Osteoblast (primary cell): ENCODE data around the gene C1QTNF7. TPM values are rescaled to one million over a fixed set of nuclear protein-coding genes. Genes with fewer than 3 reads are reported as not detected.

Experiments
- DNase-seq: peaks from one replicate; pipeline ENCODE4 v3.0.0; 2011; ENCODE audit warnings: low spot score, mixed read lengths; ENCODE audit not compliant: insufficient read length; ENCODE audit errors: missing footprints
- H2AFZ ChIP-seq: 2 replicates; pipeline ENCODE4 v1.6.0; 2011; ENCODE audit warnings: mild to moderate bottlenecking, low read length
- H3K27ac ChIP-seq: 2 replicates; pipeline ENCODE4 v1.5.1; 2011; ENCODE audit warnings: mild to moderate bottlenecking, low read depth, low read length, moderate library complexity
- H3K27me3 ChIP-seq: 2 replicates; pipeline ENCODE4 v1.6.0; 2012; ENCODE audit warnings: mild to moderate bottlenecking, control low read depth, inconsistent platforms, low read length, moderate library complexity; ENCODE audit not compliant: insufficient read depth
- H3K36me3 ChIP-seq: 2 replicates; pipeline ENCODE4 v1.5.1; 2011; ENCODE audit warnings: mild to moderate bottlenecking, low read length, control low read depth, moderate library complexity; ENCODE audit not compliant: insufficient read depth
- H3K4me1 ChIP-seq: 2 replicates; pipeline ENCODE4 v1.5.1; 2011; ENCODE audit warnings: mild to moderate bottlenecking, low read length, control low read depth, moderate library complexity; ENCODE audit not compliant: insufficient read depth
- H3K4me2 ChIP-seq: 2 replicates; pipeline ENCODE4 v1.6.0; 2011; ENCODE audit warnings: mild to moderate bottlenecking, low read length; ENCODE audit not compliant: insufficient read depth
- H3K4me3 ChIP-seq: fragments of 200-600 bp; sonication (generic); 3 replicates; pipeline ENCODE4 v1.5.1; 2012; ENCODE audit warnings: mild to moderate bottlenecking, low read length, inconsistent platforms; ENCODE audit not compliant: insufficient read depth
- H3K79me2 ChIP-seq: 2 replicates; pipeline ENCODE4 v1.6.0; 2012; ENCODE audit warnings: mild to moderate bottlenecking, low read length, control low read depth, inconsistent platforms; ENCODE audit not compliant: insufficient read depth
- H3K9me3 ChIP-seq: 2 replicates; pipeline ENCODE4 v1.5.1; 2011; ENCODE audit warnings: low read depth, low read length, control low read depth
- H4K20me1 ChIP-seq: 2 replicates; pipeline ENCODE4 v1.6.0; 2012; ENCODE audit warnings: mild to moderate bottlenecking, low read length, control low read depth; ENCODE audit not compliant: insufficient read depth
- CTCF ChIP-seq: IDR thresholded peaks from 2 replicates; pipeline ENCODE4 v1.5.1; 2011; ENCODE audit warnings: mild to moderate bottlenecking, low read depth, low read length, moderate library complexity; ENCODE audit errors: extremely low read depth
- total RNA-seq: library from RNA; depleted of rRNA; stranded (reverse); fragments of >200 nt; gene quantifications from 2 replicates; pipeline ENCODE4 v1.2.3, GENCODE V29; 2012

Gene C1QTNF7
- total RNA-seq, 1 donor = 0.72 TPM

- Histone ChIP-seq H3K36me3 (no peaks in the 10 kb centered on the region), H3K4me1 (no peaks in the 10 kb centered on the region), H3K4me2 (no peak overlapping the region), H3K27ac (no peak overlapping the region), H3K79me2 (no peaks in the 10 kb centered on the region), H2AFZ (no peak overlapping the region), H3K27me3 (peaks cover 9% of the 10 kb centered on the region), H3K9me3 (no peaks in the 10 kb centered on the region), H3K4me3 (no peak overlapping the region), H4K20me1 (no peaks in the 10 kb centered on the region)
- no peak for TF ChIP-seq CTCF
- no peak for DNase-seq
These were observed 45.1 kb upstream of the C1QTNF7 start for GRCh38 chr4:15382669-15383273.

GRCh38 chr4:15385515-15385914 is 42.3 kb upstream of the C1QTNF7 start:
- H3K4me1 ChIP-seq = no peaks in the 10 kb centered on the region

GRCh38 chr4:15385928-15386327 is 41.9 kb upstream of the C1QTNF7 start:
- TF ChIP-seq CTCF = no peak
- Histone ChIP-seq H3K36me3 (no peaks in the 10 kb centered on the region), H3K4me1 (no peaks in the 10 kb centered on the region), H3K27me3 (peaks cover 14% of the 10 kb centered on the region), H2AFZ (no peak overlapping the region), H3K79me2 (no peaks in the 10 kb centered on the region), H3K9me3 (no peaks in the 10 kb centered on the region), H4K20me1 (no peaks in the 10 kb centered on the region), H3K4me3 (no peak overlapping the region), H3K27ac (no peak overlapping the region), H3K4me2 (no peak overlapping the region)
- DNase-seq = no peak

More at GRCh38 chr4:15385515-15385914, 42.3 kb upstream of the C1QTNF7 start:
- no peak overlapping the region for H3K4me3 ChIP-seq
- H3K27ac ChIP-seq = no peak overlapping the region
- no peaks in the 10 kb centered on the region for H3K79me2 ChIP-seq
- no peak overlapping the region for H2AFZ ChIP-seq
- no peak overlapping the region for H3K4me2 ChIP-seq
- H4K20me1 ChIP-seq = no peaks in the 10 kb centered on the region
- no peaks in the 10 kb centered on the region for H3K9me3 ChIP-seq
- no peak for TF ChIP-seq CTCF
- H3K27me3 ChIP-seq = peaks cover 14% of the 10 kb centered on the region
- no peaks in the 10 kb centered on the region for H3K36me3 ChIP-seq
- DNase-seq = no peak

- Histone ChIP-seq H3K79me2 (no peaks in the 10 kb centered on the region), H4K20me1 (no peaks in the 10 kb centered on the region), H3K27ac (no peak overlapping the region), H3K4me1 (peaks cover 3% of the 10 kb centered on the region), H2AFZ (no peak overlapping the region), H3K4me2 (no peak overlapping the region), H3K4me3 (no peak overlapping the region), H3K27me3 (peaks cover 9% of the 10 kb centered on the region), H3K9me3 (no peaks in the 10 kb centered on the region), H3K36me3 (no peaks in the 10 kb centered on the region)
- no peak for TF ChIP-seq CTCF
- no peak for DNase-seq
These were observed 37.3 kb upstream of the C1QTNF7 start for GRCh38 chr4:15390494-15390893.
